Aorta (tissue), 5 donors: ENCODE results near the gene VAV2. TPM values are rescaled to one million over a fixed set of nuclear protein-coding genes. Genes with fewer than 3 reads are reported as not detected.

Experiments
- ATAC-seq: fragments of 200-7000 bp; cut with Tn5 transposase; one replicate; pipeline ENCODE4 v1.9.1; 2022; ENCODE audit warnings: moderate library complexity; ENCODE audit not compliant: low FRiP score
- DNase-seq, 2 donors: peaks; one replicate each; pipeline ENCODE4 v3.0.0-alpha.2; 2020
- H3K27ac ChIP-seq, 2 donors: one replicate each; pipeline ENCODE4 v1.5.1; 2013; ENCODE audit warnings: low read length in 2 of 2, mild to moderate bottlenecking in 2 of 2, moderate library complexity in 2 of 2, control low read depth in 1 of 2, inconsistent platforms in 1 of 2, low read depth in 1 of 2
- H3K27me3 ChIP-seq, 2 donors: one replicate each; pipeline ENCODE4 v1.6.1; 2013; ENCODE audit warnings: control low read depth in 1 of 2, low read length in 1 of 2, mild to moderate bottlenecking in 1 of 2, moderate library complexity in 1 of 2; ENCODE audit not compliant: insufficient read depth in 2 of 2, control insufficient read depth in 1 of 2
- H3K36me3 ChIP-seq, 2 donors: one replicate each; pipeline ENCODE4 v1.6.1; 2013; ENCODE audit warnings: control low read depth in 1 of 2, low read length in 1 of 2, mild to moderate bottlenecking in 1 of 2; ENCODE audit not compliant: insufficient read depth in 2 of 2, control insufficient read depth in 1 of 2
- H3K4me1 ChIP-seq, 2 donors: one replicate each; pipeline ENCODE4 v1.6.1; 2013; ENCODE audit warnings: low read length in 2 of 2, control low read depth in 1 of 2, mild to moderate bottlenecking in 1 of 2, moderate library complexity in 1 of 2; ENCODE audit not compliant: insufficient read depth in 2 of 2, control insufficient read depth in 1 of 2
- H3K4me3 ChIP-seq, 2 donors: one replicate each; pipeline ENCODE4 v1.5.1; 2013; ENCODE audit warnings: low read length in 2 of 2, control low read depth in 1 of 2, mild to moderate bottlenecking in 1 of 2
- H3K9me3 ChIP-seq: one replicate; pipeline ENCODE4 v1.6.1; 2013; ENCODE audit warnings: mild to moderate bottlenecking, low read length; ENCODE audit not compliant: control insufficient read depth
- WGBS, 2 donors: extraction: QIAGEN DNeasy Blood & Tissue Kit; methylation state at CpG; one replicate each; pipeline ENCODE4 v1.1.7; 2013; 5-methylcytosine and 5-hydroxymethylcytosine counted together
- intact Hi-C, 2 donors: fragments of 100-400 bp; cut with DNase I; formaldehyde crosslinking; loops; one replicate each; pipeline versions ENCODE4 v1.14.2 to v1.15.0; 2022
- polyA plus RNA-seq, 2 donors: library from polyadenylated mRNA; stranded (reverse); fragments of 200-250 nt; gene quantifications; one replicate each; pipeline ENCODE4 v1.2.3, GENCODE V29; 2013
- total RNA-seq, 2 donors: library from RNA; stranded (reverse); fragmentation: NEBNext Ultra II Directional; extraction: Animal tissue kit (Norgen Biotek cat#: 25700); gene quantifications; one replicate each; pipeline ENCODE4 v1.2.1, GENCODE V29; 2021
- donor health status: healthy with polysubstance abuse.
- donor health status: Bipolar disorder and iron deficiency.
- donor health status: DM: no; HTN: no; CAD: no.
- donor health status: DM: no; HTN: no; CAD: no.
- donor health status: DM: yes; HTN: yes; CAD: no.

The VAV2 gene
- total and polyA plus RNA-seq, 4 donors, result 9.0 to 25.4 (median 11.8) TPM

DNA sequence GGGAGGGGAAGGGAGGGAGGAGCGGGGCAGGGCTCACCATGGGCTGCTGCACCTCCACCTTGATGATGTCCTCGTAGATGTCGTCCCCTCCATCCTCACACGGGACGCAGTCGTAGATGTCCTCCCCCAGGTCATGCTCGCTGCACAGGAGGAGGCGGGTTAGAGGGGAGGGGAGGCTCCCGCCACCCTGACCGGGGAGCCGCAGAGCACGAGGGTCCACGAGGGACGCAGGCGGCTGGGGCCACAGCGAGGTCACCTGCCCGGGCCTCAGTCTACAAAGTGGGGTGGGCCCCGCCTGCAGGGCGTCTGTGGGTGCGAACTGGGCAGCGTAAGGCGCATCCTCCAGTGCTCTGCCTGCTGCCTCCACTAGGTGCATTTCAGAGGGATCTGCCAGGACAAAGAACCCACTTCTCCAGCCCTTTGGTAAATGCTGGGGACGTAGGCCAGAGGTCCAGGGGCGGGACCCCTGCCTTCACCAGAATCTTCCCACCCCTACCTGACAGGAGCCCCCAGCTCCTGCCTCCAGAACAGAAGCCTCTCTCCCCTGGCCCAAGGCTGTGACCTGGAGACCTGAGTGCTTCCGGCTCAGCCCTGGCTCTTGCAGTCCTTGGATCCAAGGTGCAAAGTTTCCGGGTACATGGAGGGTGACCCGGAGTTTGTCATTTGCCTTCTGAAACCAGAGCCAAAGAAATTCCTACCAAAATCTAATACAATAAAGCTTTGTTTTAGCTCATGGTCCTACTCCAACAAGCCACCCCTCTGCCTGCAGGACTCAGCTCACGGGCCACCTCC, 179.9 kb downstream of the VAV2 start:
- WGBS, 2 donors, result 93 to 96% methylated on average over 21 to 28 of the region's 28 CpGs
- H3K27ac ChIP-seq, result no peak overlapping the region
- H3K27me3 ChIP-seq, result no peaks in the 10 kb centered on the region
- ATAC-seq (no peak), DNase-seq (no peak)
- H3K4me3 ChIP-seq, result no peak overlapping the region
- intact Hi-C loops, result no loop called here
- no peaks in the 10 kb centered on the region for H3K4me1 ChIP-seq
- no peaks in the 10 kb centered on the region for H3K9me3 ChIP-seq
- no peaks in the 10 kb centered on the region for H3K36me3 ChIP-seq

DNA sequence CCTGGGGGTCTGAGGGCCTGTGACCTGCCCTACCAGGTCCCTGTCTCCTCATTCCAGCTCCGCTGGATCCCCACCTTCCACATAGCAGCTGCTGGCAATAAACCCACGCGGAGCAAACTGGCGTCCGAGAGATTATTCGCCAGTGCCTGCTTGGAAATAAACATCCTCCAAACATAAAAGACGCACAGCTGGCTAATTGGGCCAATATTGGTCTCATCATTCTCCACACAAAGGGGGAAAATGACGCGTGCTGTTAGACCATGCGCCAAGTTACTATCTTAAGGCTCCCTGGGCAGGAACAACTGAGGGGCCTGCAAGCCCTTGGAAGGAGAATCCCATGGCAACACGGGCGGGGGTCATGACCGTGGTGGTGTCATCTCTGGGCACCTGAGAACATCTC, 180.7 kb downstream of the VAV2 start:
- Histone ChIP-seq H3K4me1 (no peaks in the 10 kb centered on the region), H3K9me3 (no peaks in the 10 kb centered on the region), H3K27ac (no peak overlapping the region), H3K36me3 (no peaks in the 10 kb centered on the region), H3K4me3 (no peak overlapping the region), H3K27me3 (no peaks in the 10 kb centered on the region)
- 91 to 94% methylated on average over 13 of the region's 13 CpGs for WGBS, 2 donors
- ATAC-seq, result no peak
- no peak for DNase-seq
- intact Hi-C loops, result no loop called here

DNA sequence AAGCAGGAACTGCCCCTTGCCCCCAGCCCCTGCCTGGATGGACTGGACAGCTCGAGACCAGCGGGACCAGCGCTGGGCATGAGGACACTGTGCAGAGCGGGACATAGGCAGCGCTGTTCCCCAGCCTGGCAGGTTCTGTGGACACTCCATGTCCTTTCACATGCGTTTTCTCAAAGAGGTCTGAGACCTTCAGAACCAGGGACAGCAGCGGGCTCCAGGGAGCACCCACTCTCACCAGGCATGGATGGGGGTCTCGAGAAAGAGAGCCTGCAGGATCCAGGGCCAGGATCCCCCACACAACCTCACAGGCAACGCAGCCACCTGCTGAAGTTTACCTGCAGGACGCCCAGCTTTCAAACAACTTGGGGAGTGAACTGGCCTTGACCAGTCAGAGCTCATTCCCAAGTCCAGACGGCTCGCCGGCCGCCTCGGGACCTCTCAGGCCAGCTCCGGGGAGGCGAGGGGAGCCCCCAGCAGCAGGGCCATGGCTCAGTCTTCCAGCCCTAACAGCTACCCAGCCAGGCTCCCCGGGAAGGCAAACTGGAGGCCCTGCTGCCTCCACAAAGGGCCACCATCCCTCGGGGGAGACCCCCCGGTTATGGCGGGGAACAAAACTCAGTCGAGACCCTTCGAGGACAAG, 181.4 kb downstream of the VAV2 start:
- Histone ChIP-seq H3K27ac (no peak overlapping the region), H3K4me1 (no peaks in the 10 kb centered on the region), H3K36me3 (no peaks in the 10 kb centered on the region), H3K27me3 (no peaks in the 10 kb centered on the region), H3K4me3 (no peak overlapping the region), H3K9me3 (no peaks in the 10 kb centered on the region)
- intact Hi-C loops, result no loop called here
- DNase-seq, result no peak
- 93 to 94% methylated on average over 22 to 23 of the region's 23 CpGs for WGBS, 2 donors
- no peak for ATAC-seq

DNA sequence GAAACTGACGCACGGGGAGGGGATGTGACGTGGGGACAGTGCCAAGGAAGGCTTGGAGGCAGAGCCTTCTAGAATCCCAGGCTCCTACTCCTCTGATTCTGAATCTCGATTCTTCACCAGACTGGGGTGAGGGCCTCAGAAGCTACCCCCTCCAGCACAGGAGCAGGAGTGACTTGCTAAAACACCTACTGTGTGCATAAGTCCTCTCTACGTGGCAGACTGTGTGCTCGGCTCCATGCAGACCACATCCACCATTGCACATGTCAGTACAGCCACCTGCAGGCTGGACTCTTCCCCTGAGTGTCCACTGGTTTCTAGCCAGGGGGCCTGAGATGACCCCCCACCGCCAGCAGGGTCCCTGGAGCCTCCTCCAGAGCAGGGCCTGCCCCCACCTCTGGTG, 182.8 kb downstream of the VAV2 start:
- intact Hi-C loops, result no loop called here
- Histone ChIP-seq H3K27me3 (no peaks in the 10 kb centered on the region), H3K36me3 (no peaks in the 10 kb centered on the region), H3K9me3 (no peaks in the 10 kb centered on the region), H3K4me1 (no peaks in the 10 kb centered on the region), H3K4me3 (no peak overlapping the region), H3K27ac (no peak overlapping the region)
- DNase-seq (no peak), ATAC-seq (no peak)
- WGBS, 2 donors, result 85 to 90% methylated on average over 7 of the region's 7 CpGs

DNA sequence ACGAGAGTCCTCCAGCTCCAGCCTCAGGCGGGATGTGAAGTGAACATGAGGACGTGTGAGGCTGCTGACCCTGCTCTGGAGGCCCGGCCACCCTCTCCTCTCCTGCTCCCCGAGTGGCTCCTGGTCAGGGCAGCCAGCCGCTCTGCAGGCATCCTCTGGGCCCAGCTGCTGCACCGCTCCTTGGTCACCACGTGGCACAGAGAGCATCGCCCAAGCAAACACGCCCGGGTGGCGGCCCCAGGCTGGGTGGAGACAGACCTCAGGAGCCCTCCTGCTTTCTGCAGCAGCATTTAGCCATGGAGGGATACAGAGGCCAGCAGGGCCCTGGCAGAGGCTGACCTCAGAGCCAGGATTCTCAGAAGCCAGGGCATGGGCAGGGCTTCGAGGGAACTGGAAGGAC, 184.3 kb downstream of the VAV2 start:
- H3K9me3 ChIP-seq, result no peaks in the 10 kb centered on the region
- no peaks in the 10 kb centered on the region for H3K27me3 ChIP-seq
- no peaks in the 10 kb centered on the region for H3K36me3 ChIP-seq
- no peak overlapping the region for H3K4me3 ChIP-seq
- intact Hi-C loops, result no loop called here
- H3K27ac ChIP-seq, result no peak overlapping the region
- no peak for DNase-seq
- H3K4me1 ChIP-seq, result no peaks in the 10 kb centered on the region
- no peak for ATAC-seq
- 93 to 94% methylated on average over 13 of the region's 13 CpGs for WGBS, 2 donors

DNA sequence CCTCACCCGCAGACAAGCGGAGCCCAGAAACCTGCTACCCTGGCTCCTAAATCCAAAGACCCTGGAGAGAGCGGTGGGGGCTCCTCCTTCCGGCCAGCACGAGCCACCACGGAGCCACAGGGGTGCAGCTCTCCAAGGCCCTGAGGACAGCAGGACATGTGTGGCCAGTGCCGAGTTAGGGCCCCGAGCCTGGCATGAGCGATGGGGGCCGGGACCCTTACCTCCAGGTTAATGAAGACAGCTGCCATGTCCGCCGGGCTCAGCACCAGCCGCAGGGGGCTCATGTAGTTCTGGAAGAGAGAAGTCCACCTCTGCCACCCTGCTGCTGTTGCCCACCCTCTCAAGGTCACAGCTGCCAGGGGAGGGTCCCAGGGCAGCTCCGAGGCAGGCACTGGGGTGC, 185.1 kb downstream of the VAV2 start:
- Histone ChIP-seq H3K4me3 (no peak overlapping the region), H3K4me1 (no peaks in the 10 kb centered on the region), H3K27ac (no peak overlapping the region), H3K27me3 (no peaks in the 10 kb centered on the region), H3K9me3 (no peaks in the 10 kb centered on the region), H3K36me3 (no peaks in the 10 kb centered on the region)
- 96% methylated on average over 14 of the region's 14 CpGs for WGBS, 2 donors
- intact Hi-C loops, result no loop called here
- no peak for ATAC-seq
- DNase-seq, result no peak

DNA sequence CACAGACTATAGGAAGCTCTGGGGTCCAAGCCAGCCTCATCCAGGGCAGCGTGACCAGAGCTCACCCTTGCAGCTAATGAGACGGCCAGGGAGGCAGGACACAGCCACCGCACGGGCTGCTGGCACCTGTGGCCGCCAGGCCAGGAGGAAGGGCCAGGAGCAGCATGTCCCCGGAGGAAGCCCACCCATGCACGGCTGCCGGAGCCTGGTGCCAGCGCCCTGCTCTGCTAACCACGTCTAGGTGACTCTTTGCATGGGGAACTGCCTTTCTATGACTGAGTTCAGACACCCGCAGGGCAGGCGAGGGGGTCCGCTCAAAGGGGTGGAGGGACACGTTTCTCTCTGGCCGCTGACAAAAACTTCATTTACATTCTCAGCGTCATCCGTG, 185.5 kb downstream of the VAV2 start:
- Histone ChIP-seq H3K4me1 (no peaks in the 10 kb centered on the region), H3K27ac (no peak overlapping the region), H3K4me3 (no peak overlapping the region), H3K36me3 (no peaks in the 10 kb centered on the region), H3K27me3 (no peaks in the 10 kb centered on the region), H3K9me3 (no peaks in the 10 kb centered on the region)
- ATAC-seq (no peak), DNase-seq (no peak)
- intact Hi-C loops, result no loop called here
- WGBS, 2 donors, result 93 to 94% methylated on average over 17 of the region's 17 CpGs

DNA sequence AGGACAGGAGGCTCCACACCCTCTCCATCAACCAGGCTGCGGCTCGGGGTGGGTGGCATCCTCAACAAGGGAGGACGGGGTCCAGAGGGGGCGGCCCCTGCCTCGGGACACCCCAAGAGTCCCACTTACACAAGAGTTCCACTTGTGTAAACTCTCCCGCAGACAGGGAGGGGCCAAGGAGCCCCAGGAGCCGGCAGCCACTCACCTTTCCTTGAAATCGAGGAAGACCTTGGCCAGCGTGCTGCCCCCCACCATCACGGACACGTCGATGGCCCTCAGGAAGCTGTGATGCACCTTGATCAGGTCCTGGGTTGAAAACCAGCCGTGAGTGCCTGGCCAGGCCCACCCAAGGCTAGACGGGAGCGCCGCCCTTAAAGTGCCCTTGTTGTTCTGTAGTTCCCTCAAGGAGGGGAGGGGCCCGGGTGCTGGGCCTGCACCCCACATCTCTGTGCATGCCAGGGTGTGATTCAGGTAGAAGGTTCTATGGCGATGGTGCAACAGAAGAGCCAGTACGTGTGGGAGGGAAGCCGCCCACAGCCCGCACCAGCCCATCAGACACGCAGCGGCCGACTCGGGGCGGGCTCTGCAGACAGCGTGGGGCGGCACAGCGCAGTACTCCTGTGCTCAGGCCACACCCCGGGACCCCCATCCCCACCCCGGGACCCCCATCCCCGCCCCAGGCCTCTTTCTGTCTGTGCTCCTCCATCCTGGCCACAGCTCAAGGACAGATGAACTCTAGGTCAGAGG, 186.1 kb downstream of the VAV2 start:
- Histone ChIP-seq H3K36me3 (no peaks in the 10 kb centered on the region), H3K4me3 (no peak overlapping the region), H3K27ac (no peak overlapping the region), H3K27me3 (no peaks in the 10 kb centered on the region), H3K9me3 (no peaks in the 10 kb centered on the region), H3K4me1 (no peaks in the 10 kb centered on the region)
- ATAC-seq (no peak), DNase-seq (no peak)
- WGBS, 2 donors, result 95% methylated on average over 31 to 32 of the region's 32 CpGs
- intact Hi-C loops, result no loop called here
